T-cell (primary cell): ENCODE data around the gene B3GAT3. TPM values are rescaled to one million over a fixed set of nuclear protein-coding genes. Genes with fewer than 3 reads are reported as not detected.
"Not testable (repeated sequence)": the region's sequence is repeated elsewhere in the genome, so short reads cannot be mapped to it uniquely, and the experiment has no call there.

Experiments used
- ATAC-seq, 4 experiments: fragments of 200-7000 bp in 3 of 4; fragments of 150-1000 bp in 1 of 4; cut with Tn5 transposase; replicated peaks in 1 of 4; 1 replicate in 3 of 4; 2 replicates in 1 of 4; pipeline ENCODE4 v1.10.0; 2021; ENCODE audit warnings: moderate library complexity in 3 of 4, mild to moderate bottlenecking in 2 of 4, moderate number of reproducible peaks in 1 of 4
- CTCF ChIA-PET, 2 donors: fragments of 300-600 bp; sonication (Branson Sonifier 250); formaldehyde crosslinking; loops; one replicate each; lab custom pipeline; 2022; ENCODE audit warnings: antibody characterized with exemption in 2 of 2; lab: Charles Lee
- POLR2A ChIA-PET, 2 donors: fragments of 300-600 bp; sonication (Branson Sonifier 250); formaldehyde crosslinking; loops; one replicate each; lab custom pipeline; 2022; ENCODE audit warnings: antibody characterized with exemption in 2 of 2; lab: Charles Lee
- DNase-seq, 35 experiments: peaks; one replicate each; pipeline versions ENCODE4 v3.0.0 to v3.0.0-alpha.2; 2013 to 2023
- H3K27ac ChIP-seq: one replicate; pipeline ENCODE4 v1.5.1; 2013; ENCODE audit warnings: low read length
- H3K27me3 ChIP-seq, 2 experiments: replicated peaks in 1 of 2; 1 replicate in 1 of 2; 2 replicates in 1 of 2; pipeline versions ENCODE4 v1.6.1 to v1.7.0; 2013; ENCODE audit warnings: low read length in 1 of 2, mixed read lengths in 1 of 2; ENCODE audit not compliant: control insufficient read depth in 2 of 2, insufficient read depth in 2 of 2; ENCODE audit errors: extremely low read depth in 1 of 2
- H3K36me3 ChIP-seq, 2 donors: 1 replicate in 1 of 2; 2 replicates in 1 of 2; pipeline versions ENCODE4 v1.6.1 to v1.7.0; 2013; ENCODE audit warnings: low read length in 1 of 2; ENCODE audit not compliant: control insufficient read depth in 2 of 2, insufficient read depth in 1 of 2; ENCODE audit errors: extremely low read depth in 1 of 2
- H3K4me1 ChIP-seq, 2 experiments: 1 replicate in 1 of 2; 2 replicates in 1 of 2; pipeline versions ENCODE4 v1.6.1 to v1.7.0; 2013; ENCODE audit warnings: low read length in 2 of 2, mixed read lengths in 1 of 2; ENCODE audit not compliant: insufficient read depth in 2 of 2, control insufficient read depth in 1 of 2; ENCODE audit errors: extremely low read depth in 1 of 2
- H3K4me3 ChIP-seq, 2 donors: 1 replicate in 1 of 2; 2 replicates in 1 of 2; pipeline versions ENCODE4 v1.5.1 to v1.7.0; 2013; ENCODE audit warnings: mild to moderate bottlenecking in 2 of 2, low read length in 1 of 2, moderate library complexity in 1 of 2; ENCODE audit not compliant: control insufficient read depth in 1 of 2; ENCODE audit errors: extremely low read depth in 1 of 2
- H3K9me3 ChIP-seq: 2 replicates; pipeline ENCODE4 v1.7.0; 2013
- H3K27ac Mint-ChIP-seq, 2 donors: one replicate each; pipeline ENCODE4 v1.8.0; 2020 to 2021; ENCODE audit warnings: mild to moderate bottlenecking in 2 of 2, mixed read lengths in 2 of 2
- H3K27me3 Mint-ChIP-seq, 2 donors: one replicate each; pipeline ENCODE4 v1.8.0; 2021 to 2022; ENCODE audit warnings: mixed read lengths in 2 of 2
- H3K36me3 Mint-ChIP-seq: one replicate; pipeline ENCODE4 v1.8.0; 2021; ENCODE audit warnings: mixed read lengths
- H3K4me1 Mint-ChIP-seq, 3 donors: one replicate each; pipeline ENCODE4 v1.8.0; 2020 to 2022; ENCODE audit warnings: mixed read lengths in 3 of 3, mild to moderate bottlenecking in 1 of 3
- H3K4me3 Mint-ChIP-seq, 3 donors: one replicate each; pipeline ENCODE4 v1.8.0; 2020 to 2022; ENCODE audit warnings: mild to moderate bottlenecking in 3 of 3, mixed read lengths in 3 of 3, moderate library complexity in 3 of 3
- H3K9me3 Mint-ChIP-seq, 3 donors: one replicate each; pipeline ENCODE4 v1.8.0; 2020 to 2022; ENCODE audit warnings: mixed read lengths in 3 of 3
- WGBS: methylation state at CpG from one replicate; pipeline ENCODE4 v1.1.5; 2013; ENCODE audit warnings: missing lambda C conversion rate; ENCODE audit not compliant: insufficient coverage; 5-methylcytosine and 5-hydroxymethylcytosine counted together
- total RNA-seq, 35 experiments: library from RNA in 6 of 35; stranded (reverse) in 6 of 35; fragments of 120-200 nt in 1 of 35; gene quantifications; one replicate each; pipeline versions ENCODE4 v1.2.1 to v1.2.4 and lab custom pipeline; 2013 to 2026

Gene B3GAT3
- total RNA-seq, 5 donors from 2014 or later (not counting 1 experiment from before 2014, with no cell fraction given) = 59.0 to 94.5 (median 90.5) TPM

GRCh38 chr11:62581735-62582134, 40.1 kb downstream of the B3GAT3 start:
- H3K9me3 Mint-ChIP-seq, H3K27me3 ChIP-seq, POLR2A ChIA-PET, ATAC-seq, H3K4me3 Mint-ChIP-seq, H3K27ac Mint-ChIP-seq, H3K9me3 ChIP-seq, H3K27ac ChIP-seq, H3K4me1 ChIP-seq, H3K4me1 Mint-ChIP-seq, H3K4me3 ChIP-seq, DNase-seq, H3K27me3 Mint-ChIP-seq: not testable (repeated sequence)
- H3K36me3 Mint-ChIP-seq = peaks cover 23% of the 10 kb centered on the region
- CTCF ChIA-PET = interaction anchor here in 1 of 2 donors (0.7 kb wide), 1 partner anchor 142 kb away, joined by 4 read pairs; no protein-coding TSS in a partner anchor
- 100% methylated on average over 3 of the region's 4 CpGs for WGBS
- H3K36me3 ChIP-seq = peaks cover 33 to 53% of the 10 kb centered on the region in 2 donors

- H3K36me3 ChIP-seq = peaks cover 30 to 55% of the 10 kb centered on the region in 2 donors
- CTCF ChIA-PET = interaction anchor here (0.6 kb wide), 2 partner anchors 164 to 194 kb away, joined by 3 to 5 read pairs; no protein-coding TSS in a partner anchor
These were observed 40.6 kb downstream of the B3GAT3 start for GRCh38 chr11:62580959-62581715.

GRCh38 chr11:62579252-62579651, 42.5 kb downstream of the B3GAT3 start:
- no peaks in the 10 kb centered on the region for H3K27me3 ChIP-seq
- no peak overlapping the region for H3K4me3 ChIP-seq
- H3K27ac ChIP-seq = no peak overlapping the region
- H3K4me1 ChIP-seq = peaks cover 6 to 13% of the 10 kb centered on the region in 2 experiments
- H3K36me3 ChIP-seq = peaks cover 30 to 46% of the 10 kb centered on the region in 2 donors
- peaks cover 13 to 20% (median 15%) of the 10 kb centered on the region in 3 donors for H3K4me1 Mint-ChIP-seq
- no peak for DNase-seq
- no CpG with 5 or more reads among the region's 2 CpGs for WGBS
- ChIA-PET CTCF (no interaction called here), POLR2A (interaction anchor here in 1 of 2 donors (0.6 to 0.8 kb wide), 2 partner anchors 13 to 64 kb away, joined by 4 read pairs; no protein-coding TSS in a partner anchor)
- H3K36me3 Mint-ChIP-seq = peaks cover 28% of the 10 kb centered on the region
- no peaks in the 10 kb centered on the region for H3K9me3 ChIP-seq
- no peak for ATAC-seq
- no peak overlapping the region for H3K27ac Mint-ChIP-seq
- no peaks in the 10 kb centered on the region for H3K27me3 Mint-ChIP-seq
- H3K9me3 Mint-ChIP-seq = no peaks in the 10 kb centered on the region
- no peak overlapping the region for H3K4me3 Mint-ChIP-seq

More at GRCh38 chr11:62580959-62581715, 40.6 kb downstream of the B3GAT3 start:
- H3K27ac Mint-ChIP-seq = no peak overlapping the region
- DNase-seq (no peak), ATAC-seq (no peak)
- Histone ChIP-seq H3K4me1 (peaks cover 0 to 3% of the 10 kb centered on the region in 2 experiments), H3K4me3 (no peak overlapping the region), H3K27ac (no peak overlapping the region), H3K27me3 (no peaks in the 10 kb centered on the region), H3K9me3 (no peaks in the 10 kb centered on the region)
- no peaks in the 10 kb centered on the region for H3K27me3 Mint-ChIP-seq
- POLR2A ChIA-PET = no interaction called here
- H3K4me1 Mint-ChIP-seq = peaks cover 0 to 11% (median 6%) of the 10 kb centered on the region in 3 donors
- no peaks in the 10 kb centered on the region for H3K9me3 Mint-ChIP-seq
- no peak overlapping the region for H3K4me3 Mint-ChIP-seq
- H3K36me3 Mint-ChIP-seq = peaks cover 28% of the 10 kb centered on the region
- WGBS = 96% methylated on average over 14 of the region's 18 CpGs

GRCh38 chr11:62578541-62578940, 43.2 kb downstream of the B3GAT3 start:
- no peaks in the 10 kb centered on the region for H3K27me3 Mint-ChIP-seq
- 97% methylated on average over 9 of the region's 11 CpGs for WGBS
- no peak for DNase-seq
- H3K27me3 ChIP-seq = no peaks in the 10 kb centered on the region
- no peak overlapping the region for H3K4me3 ChIP-seq
- no peaks in the 10 kb centered on the region for H3K9me3 Mint-ChIP-seq
- no peak overlapping the region for H3K4me3 Mint-ChIP-seq
- H3K4me1 ChIP-seq = peaks cover 6 to 15% of the 10 kb centered on the region in 2 experiments
- H3K36me3 Mint-ChIP-seq = peaks cover 26% of the 10 kb centered on the region
- CTCF ChIA-PET = no interaction called here
- H3K9me3 ChIP-seq = no peaks in the 10 kb centered on the region
- H3K4me1 Mint-ChIP-seq = peaks cover 16 to 24% (median 22%) of the 10 kb centered on the region in 3 donors
- no peak overlapping the region for H3K27ac ChIP-seq
- H3K36me3 ChIP-seq = peaks cover 30 to 46% of the 10 kb centered on the region in 2 donors
- ATAC-seq = no peak
- POLR2A ChIA-PET = interaction anchor here in 1 of 2 donors (0.8 kb wide), 1 partner anchor 63 kb away, joined by 4 read pairs; no protein-coding TSS in a partner anchor
- H3K27ac Mint-ChIP-seq = no peak overlapping the region

- no peak overlapping the region for H3K4me3 Mint-ChIP-seq
- 89% methylated on average over 6 of the region's 12 CpGs for WGBS
- no peaks in the 10 kb centered on the region for H3K27me3 ChIP-seq
- peaks cover 29% of the 10 kb centered on the region for H3K36me3 Mint-ChIP-seq
- POLR2A ChIA-PET = interaction anchor here in 1 of 2 donors (0.7 kb wide), 1 partner anchor 1018 kb away, joined by 6 read pairs; no protein-coding TSS in a partner anchor
- peaks cover 9 to 27% of the 10 kb centered on the region in 2 experiments for H3K4me1 ChIP-seq
- CTCF ChIA-PET = interaction anchor here in 1 of 2 donors (0.9 kb wide), 1 partner anchor 340 kb away, joined by 6 read pairs; no protein-coding TSS in a partner anchor
- no peak overlapping the region for H3K4me3 ChIP-seq
- DNase-seq (no peak), ATAC-seq (no peak)
- peak overlapping the region in 1 of 2 donors; percentile 39 for H3K27ac Mint-ChIP-seq
- H3K27ac ChIP-seq = no peak overlapping the region
- no peaks in the 10 kb centered on the region for H3K9me3 ChIP-seq
- H3K36me3 ChIP-seq = peaks cover 30 to 48% of the 10 kb centered on the region in 2 donors
- peaks cover 29 to 37% (median 33%) of the 10 kb centered on the region in 3 donors for H3K4me1 Mint-ChIP-seq
- H3K27me3 Mint-ChIP-seq = no peaks in the 10 kb centered on the region
- H3K9me3 Mint-ChIP-seq = no peaks in the 10 kb centered on the region
These were observed 44.6 kb downstream of the B3GAT3 start for GRCh38 chr11:62577046-62577714.

GRCh38 chr11:62575837-62576236, 45.9 kb downstream of the B3GAT3 start:
- Histone ChIP-seq H3K27ac (no peak overlapping the region), H3K36me3 (peaks cover 28 to 53% of the 10 kb centered on the region in 2 donors), H3K4me1 (peaks cover 9 to 33% of the 10 kb centered on the region in 2 experiments), H3K27me3 (no peaks in the 10 kb centered on the region), H3K4me3 (no peak overlapping the region), H3K9me3 (no peaks in the 10 kb centered on the region)
- peaks cover 35% of the 10 kb centered on the region for H3K36me3 Mint-ChIP-seq
- no peak for DNase-seq
- ATAC-seq = no peak
- POLR2A ChIA-PET = no interaction called here
- H3K9me3 Mint-ChIP-seq = no peaks in the 10 kb centered on the region
- H3K27ac Mint-ChIP-seq = peak overlapping the region; percentile 44 to 78
- H3K27me3 Mint-ChIP-seq = no peaks in the 10 kb centered on the region
- 98% methylated on average over 12 of the region's 14 CpGs for whole genome bisulfite sequencing
- peak overlapping the region; percentile 51 to 97 (median 95) for H3K4me3 Mint-ChIP-seq
- CTCF ChIA-PET = no interaction called here
- H3K4me1 Mint-ChIP-seq = peaks cover 43 to 46% (median 43%) of the 10 kb centered on the region in 3 donors
